22Rv1 (cell line): ENCODE data around the gene LRP1-AS.

Experiments used
- H3K27ac ChIP-seq: fragments of 450-650 bp; 2 replicates; pipeline ENCODE4 v1.5.1; 2017
- CTCF ChIP-seq: fragments of 450-650 bp; IDR thresholded peaks from 2 replicates; pipeline ENCODE4 v1.5.1; 2017; ENCODE audit warnings: mild to moderate bottlenecking
- ZFX ChIP-seq: fragments of 450-650 bp; IDR thresholded peaks from 2 replicates; pipeline ENCODE4 v1.6.1; 2017; ENCODE audit warnings: antibody characterized with exemption, borderline replicate concordance

Gene LRP1-AS

DNA sequence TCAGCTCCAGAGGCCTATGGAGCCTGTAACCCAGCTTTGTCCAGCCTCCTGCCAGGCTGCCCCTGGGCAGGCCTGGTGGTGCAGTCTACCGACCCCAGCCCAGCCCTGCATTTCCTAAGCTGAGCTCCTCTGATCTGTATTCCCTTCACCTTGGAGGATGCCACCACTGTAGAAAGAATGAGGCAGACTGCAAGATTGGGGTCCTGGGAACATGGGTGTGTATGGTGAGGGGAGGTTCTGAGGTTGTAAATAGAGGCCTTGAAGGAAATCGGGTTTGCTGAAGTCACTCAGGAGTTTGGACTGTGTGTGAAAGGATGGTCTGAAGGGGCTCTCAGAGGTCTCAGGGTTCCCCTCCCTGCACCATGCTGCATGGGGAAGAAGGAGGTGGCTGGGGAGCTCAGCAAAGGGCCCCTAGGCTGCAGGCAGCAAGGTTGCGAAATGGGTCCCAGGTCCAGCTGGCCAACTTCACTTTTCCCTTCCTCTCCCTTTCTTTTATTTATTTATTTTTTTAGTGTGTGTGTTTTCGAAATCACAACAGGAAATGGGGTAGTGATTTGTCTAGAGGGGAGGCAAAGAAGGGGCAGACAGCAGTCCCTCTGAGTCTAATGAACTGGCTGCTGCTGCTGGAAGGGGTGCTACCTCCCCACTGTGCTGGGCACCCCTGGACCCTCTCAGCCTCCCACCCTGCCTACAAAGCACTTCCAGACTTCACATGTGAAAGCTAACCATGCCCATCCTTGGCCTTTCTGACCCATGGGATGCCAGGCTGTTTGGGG is 1.2 kb upstream of the LRP1-AS start:
- TF ChIP-seq CTCF (no peak), ZFX (no peak)
- H3K27ac ChIP-seq = no peak overlapping the region

- TF ChIP-seq ZFX = no peak
- no peak for TF ChIP-seq CTCF
Observed at GRCh38 chr12:57146092-57146491, 1.3 kb downstream of the LRP1-AS start.

GRCh38 chr12:57145460-57146059 is 1.9 kb downstream of the LRP1-AS start:
- no peak overlapping the region for H3K27ac ChIP-seq
- TF ChIP-seq ZFX = no peak

More at GRCh38 chr12:57146092-57146491, 1.3 kb downstream of the LRP1-AS start:
- no peak overlapping the region for H3K27ac ChIP-seq

DNA sequence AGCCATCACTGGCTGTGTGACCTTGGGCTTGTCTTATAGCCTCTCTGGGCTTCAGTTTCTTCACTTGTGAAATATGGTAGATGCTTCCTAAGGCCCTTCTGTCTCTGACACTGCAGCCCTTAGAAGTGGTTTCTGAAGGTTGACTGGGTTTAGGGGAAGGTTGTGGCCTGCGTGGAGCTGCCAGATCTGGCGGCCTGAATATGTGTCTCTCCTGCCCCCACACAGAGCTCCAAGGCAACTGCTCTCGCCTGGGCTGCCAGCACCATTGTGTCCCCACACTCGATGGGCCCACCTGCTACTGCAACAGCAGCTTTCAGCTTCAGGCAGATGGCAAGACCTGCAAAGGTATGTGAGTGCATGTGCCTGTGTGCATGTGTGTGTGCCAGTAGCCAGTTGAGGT is 4.0 kb downstream of the LRP1-AS start:
- no peak overlapping the region for H3K27ac ChIP-seq
- TF ChIP-seq CTCF (no peak), ZFX (no peak)

DNA sequence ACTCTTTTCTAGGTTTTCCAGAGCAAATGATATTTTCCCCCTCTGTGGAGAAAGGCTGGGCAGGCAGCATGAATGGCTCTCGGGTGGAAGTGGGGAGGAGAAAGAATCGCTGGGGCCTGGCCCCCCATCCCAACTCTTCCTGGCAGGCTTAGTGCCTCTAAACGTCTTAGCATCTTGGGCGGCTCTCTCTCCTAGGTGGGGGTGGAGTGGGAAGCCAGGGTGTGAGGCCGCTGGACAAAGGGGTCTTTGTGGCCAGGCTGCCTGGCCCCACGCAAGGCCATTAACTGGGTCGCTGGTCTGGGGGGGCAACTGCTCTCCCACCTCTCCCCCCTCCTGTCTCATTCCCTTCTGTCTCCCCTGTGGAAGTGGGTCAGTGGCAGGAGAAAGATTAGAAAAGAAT is 4.7 kb downstream of the LRP1-AS start:
- TF ChIP-seq ZFX = no peak
- TF ChIP-seq CTCF = no peak
- H3K27ac ChIP-seq = no peak overlapping the region

DNA sequence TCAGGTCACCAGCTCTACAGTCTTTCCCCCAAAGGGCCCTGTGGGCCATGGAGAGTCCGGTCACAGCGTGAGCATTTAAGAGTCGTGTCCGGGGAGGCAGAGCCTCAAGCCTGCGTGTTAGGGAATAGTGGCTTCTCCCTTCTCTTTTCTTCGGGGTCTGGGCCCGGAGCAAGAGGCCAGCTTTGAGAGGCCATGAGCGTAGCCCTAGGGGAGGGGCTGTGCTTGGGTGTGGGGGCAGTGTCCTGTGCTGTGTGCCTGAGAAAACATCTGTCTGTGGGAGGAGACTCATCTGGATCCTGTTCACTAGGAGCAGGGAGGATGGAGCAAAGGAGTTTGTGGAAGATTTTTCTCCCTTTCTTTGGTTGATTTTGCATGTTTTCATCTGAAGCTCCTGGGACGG is 5.3 kb downstream of the LRP1-AS start:
- H3K27ac ChIP-seq = no peak overlapping the region

GRCh38 chr12:57141249-57141648 is 6.2 kb downstream of the LRP1-AS start:
- H3K27ac ChIP-seq = no peak overlapping the region
- TF ChIP-seq CTCF = no peak
- TF ChIP-seq ZFX = no peak

More for the DNA sequence above, 5.3 kb downstream of the LRP1-AS start:
- no peak for TF ChIP-seq ZFX
- TF ChIP-seq CTCF = no peak
